NOMO-1 (cell line): Measurements from ENCODE around the gene GTF3C2.
"Not testable (repeated sequence)": the region's sequence is repeated elsewhere in the genome, so short reads cannot be mapped to it uniquely, and the experiment has no call there.

Source experiments
- DNase-seq, 2 experiments: peaks; one replicate each; lab custom pipeline; 2025; ENCODE audit not compliant: unreplicated experiment in 2 of 2; lab: John Stamatoyannopoulos, UW

Gene GTF3C2

GRCh38 chr2:27323596-27324285 is 32.8 kb downstream of the GTF3C2 start:
- no peak for DNase-seq

DNA sequence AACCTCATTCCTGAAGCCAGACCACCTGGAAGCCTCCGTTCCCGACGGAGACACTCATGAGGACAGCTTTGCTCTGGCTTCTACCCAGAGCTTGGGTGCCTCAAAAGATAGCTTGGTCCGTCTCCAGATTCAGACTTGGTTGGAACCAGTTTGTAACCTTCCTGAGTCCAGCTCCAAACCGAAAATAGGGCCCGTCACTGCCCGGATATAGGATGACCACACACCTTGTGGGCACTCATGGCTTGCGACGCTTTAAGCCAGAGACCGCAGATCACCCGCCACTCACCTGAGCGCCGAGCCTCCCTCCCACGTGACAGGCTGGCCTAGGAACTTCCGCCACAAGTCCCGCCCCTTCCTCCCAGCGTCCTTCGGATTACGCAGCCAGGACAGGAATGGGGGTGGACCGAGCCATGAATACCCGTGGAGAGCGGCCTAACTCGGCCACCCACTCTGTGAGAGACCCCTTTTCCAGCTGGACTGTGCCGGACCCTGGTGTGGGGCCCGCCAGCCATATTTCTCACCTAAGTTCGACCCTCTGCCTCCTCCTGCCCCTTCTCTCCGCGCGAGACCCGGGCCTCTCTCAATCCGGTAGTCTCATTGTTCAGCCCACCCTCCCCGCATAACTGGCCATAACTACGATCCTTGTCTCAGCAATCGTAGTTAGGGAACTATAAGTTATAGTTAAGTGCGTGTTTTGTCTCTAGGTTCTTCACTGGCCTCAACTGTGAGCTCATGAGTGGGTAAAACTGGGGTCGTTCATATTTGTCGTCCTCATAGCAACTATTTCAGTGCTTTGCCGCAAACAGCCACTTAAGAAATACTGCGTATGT is 33.6 kb downstream of the GTF3C2 start, which contains the start of gene MPV17:
TSS of gene MPV17 (minus strand) at position 332 of the 830 bp plus-strand sequence. CDS start 580 bp downstream, outside the sequence.
- peak; percentile 83 to 87 for DNase-seq

DNA sequence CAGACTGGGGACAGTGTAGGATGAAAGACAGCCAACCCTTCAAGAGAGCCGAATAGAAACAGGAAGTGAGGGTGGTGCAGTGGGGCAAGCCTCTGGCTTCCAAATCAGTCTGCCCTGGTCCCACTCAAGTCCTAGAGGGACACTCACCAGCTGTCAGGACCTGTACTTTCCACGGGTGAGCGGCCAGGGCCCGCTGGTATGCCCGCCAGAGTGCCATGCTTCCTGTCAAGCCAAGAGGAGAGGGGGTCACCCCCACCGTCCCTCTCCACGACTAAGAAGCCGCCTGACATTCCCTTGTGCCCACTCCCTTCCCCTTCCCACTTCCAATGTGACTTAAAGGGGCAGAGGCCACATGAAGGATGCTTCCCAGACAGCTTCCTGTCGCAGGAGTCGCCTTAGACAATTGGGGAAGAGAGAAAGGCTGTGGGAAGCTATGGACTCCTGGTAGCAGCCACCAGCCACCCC is 34.2 kb downstream of the GTF3C2 start:
- DNase-seq, result peak; percentile 31 to 60

DNA sequence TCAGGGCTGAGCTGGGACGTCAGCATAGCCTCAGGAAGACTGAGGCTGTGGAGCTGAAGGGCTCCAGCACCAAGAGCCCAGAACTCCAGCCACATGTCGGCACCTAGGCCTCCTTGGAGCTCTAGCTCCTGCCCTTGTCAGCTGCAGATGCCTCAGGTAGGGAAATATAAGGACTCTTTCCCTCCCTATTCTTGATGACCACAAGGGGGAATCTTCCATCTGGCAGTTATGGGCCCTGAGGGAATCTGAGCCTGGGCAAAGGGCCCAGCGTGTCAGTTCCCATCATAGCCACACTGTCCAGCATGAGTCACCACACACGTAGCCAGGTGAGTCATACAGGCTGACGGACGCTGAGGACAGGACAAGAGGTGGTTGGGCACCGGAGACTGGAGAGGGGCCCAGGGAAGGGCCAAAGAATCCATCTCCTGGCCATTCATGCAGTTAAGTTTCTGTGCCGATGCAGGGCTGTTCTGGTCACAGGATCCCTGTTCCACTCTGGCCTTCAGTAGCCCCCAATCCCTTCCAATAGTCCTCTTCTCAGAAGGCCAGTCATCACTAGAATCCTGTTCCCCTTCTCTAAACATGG is 35.5 kb downstream of the GTF3C2 start:
- DNase-seq, result no peak

DNA sequence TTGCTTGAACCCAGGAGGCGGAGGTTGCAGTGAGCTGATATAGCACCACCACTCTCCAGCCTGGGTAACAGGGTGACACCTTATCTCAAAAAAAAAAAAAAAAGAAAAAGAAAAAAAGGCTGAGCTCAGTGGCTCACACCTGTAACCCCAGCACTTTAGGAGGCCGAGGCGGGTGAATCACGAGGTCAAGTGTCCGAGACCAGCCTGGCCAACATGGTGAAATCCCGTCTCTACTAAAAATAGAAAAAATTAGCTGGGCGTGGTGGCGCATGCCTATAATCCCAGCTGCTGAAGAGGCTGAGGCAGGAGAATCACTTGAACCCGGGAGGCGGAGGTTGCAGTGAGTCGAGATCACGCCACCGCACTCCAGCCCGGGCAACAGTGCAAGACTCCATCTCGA is 36.7 kb downstream of the GTF3C2 start:
- DNase-seq, result not testable (repeated sequence)

GRCh38 chr2:27316655-27317412 is 39.7 kb downstream of the GTF3C2 start:
- no peak for DNase-seq

DNA sequence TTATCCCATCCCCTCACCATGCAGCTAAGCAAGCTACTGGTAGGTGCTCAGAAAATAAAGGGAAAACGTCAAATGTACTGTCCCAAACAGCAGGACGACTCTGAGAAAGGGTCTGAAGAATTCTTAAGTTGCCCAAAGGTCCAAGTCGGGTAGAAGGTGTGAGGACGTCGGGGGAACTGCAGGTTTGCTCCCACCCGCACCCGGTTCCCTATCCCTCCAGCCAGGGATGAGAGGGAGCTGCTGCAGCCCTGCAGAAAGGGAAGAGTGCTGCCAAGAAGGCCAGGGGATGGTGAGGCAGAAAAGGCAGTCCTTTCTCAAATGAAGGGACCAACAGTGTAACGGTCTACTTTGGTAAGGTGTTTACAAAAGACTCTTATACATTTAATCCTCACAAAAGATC is 41.4 kb downstream of the GTF3C2 start:
- DNase-seq, result no peak

DNA sequence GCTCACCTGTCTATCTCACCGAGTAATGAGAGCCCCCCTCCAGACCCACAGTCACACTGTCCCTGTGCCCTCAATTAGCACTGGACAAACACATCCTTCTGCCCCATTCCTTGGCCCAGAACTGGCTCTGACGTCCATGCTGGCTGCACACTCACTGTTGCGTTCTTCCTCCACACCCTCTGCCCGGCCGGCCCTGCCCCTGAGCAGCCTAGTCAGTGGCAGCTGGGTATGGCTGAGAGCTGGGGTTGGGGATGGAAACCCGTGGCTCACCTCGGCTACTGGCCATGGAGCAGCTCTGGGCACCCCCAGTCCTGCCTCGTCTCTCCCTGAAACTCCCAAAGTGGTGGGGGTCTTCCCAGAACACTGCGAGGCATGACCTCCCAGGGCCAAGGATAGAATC is 41.9 kb downstream of the GTF3C2 start:
- DNase-seq, result no peak

DNA sequence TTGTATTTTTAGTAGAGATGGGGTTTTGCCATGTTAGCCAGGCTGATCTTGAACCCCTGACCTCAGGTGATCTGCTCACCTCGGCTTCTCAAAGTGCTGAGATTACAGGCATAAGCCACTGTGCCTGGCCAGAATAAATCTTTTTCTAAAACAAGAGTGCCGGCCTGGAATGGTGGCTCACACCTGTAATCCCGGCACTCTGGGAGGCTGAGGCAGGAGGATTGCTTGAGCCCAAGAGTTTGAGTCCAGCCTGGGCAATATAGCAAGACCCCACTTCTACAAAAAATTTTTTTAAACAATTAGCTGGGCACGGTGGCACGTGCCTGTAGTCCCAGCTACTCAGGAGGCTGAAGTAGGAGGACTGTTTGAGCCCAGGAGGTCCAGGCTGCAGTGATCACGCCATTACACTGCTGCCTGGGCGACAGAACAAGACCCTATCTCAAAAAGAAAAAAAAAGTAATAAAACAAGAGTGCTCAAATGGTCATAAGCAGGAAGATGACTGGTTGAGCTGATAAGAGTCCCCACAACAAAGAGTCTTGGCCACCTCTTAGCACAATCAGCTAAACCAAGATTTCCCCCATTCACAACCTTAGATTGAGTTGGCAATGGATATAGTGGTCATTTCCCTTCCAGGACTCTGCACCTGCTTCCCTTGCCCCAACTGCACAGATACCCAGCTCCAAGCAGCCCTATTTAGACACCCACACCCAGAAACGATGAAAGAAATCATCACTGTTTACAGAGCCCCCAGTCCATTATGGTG is 42.5 kb downstream of the GTF3C2 start:
- no peak for DNase-seq

- DNase-seq, result no peak
These were observed 44.4 kb downstream of the GTF3C2 start for GRCh38 chr2:27312152-27312551.

DNA sequence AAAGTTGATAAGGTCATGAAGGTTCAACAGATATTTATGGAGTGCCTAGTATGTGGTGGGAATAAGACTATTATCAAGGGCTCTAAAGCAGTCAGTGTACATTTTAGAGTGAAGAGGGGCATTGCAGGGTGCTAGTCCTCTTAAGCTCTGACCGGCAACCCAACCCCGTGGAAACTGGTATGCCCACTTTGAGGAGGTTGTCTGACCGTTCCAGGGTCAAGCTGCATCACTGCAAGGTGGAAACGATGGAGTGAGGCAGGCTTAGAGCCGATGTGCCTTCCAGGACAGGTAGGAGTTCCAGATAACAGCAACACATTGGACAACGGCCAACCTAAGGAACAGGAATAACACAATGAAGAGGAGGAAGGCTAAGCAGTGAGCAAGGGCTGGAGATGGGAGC is 46.9 kb downstream of the GTF3C2 start:
- no peak for DNase-seq

DNA sequence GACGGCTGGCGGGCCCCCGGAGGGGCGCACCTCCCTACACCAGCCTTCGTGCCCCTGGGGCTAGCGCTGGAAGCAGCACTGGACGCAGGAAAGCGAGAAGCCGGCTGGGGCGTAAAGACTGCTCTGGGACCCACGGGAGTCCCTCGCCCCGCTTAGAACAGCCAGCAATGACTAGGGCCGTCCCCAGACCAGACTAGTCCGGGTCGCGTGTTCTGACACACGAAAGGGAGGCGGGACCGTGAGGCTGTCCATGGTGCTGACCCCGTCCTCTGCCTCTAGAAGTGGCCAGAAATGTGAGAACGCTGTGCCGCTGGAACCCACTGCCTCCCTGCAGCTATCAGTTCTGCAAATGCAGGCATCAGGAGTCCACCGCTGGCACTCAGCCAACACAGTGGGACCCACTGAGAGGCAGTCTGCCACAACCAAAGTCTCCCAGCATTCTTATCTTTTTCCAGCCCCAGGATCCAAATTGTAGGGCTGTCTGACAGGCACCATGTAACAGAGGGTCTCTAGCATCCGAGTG is 48.1 kb downstream of the GTF3C2 start, which contains the start of gene UCN:
TSS of gene UCN (minus strand) at position 87 of the 523 bp plus-strand sequence. CDS start 550 bp downstream, outside the sequence.
- no peak for DNase-seq

DNA sequence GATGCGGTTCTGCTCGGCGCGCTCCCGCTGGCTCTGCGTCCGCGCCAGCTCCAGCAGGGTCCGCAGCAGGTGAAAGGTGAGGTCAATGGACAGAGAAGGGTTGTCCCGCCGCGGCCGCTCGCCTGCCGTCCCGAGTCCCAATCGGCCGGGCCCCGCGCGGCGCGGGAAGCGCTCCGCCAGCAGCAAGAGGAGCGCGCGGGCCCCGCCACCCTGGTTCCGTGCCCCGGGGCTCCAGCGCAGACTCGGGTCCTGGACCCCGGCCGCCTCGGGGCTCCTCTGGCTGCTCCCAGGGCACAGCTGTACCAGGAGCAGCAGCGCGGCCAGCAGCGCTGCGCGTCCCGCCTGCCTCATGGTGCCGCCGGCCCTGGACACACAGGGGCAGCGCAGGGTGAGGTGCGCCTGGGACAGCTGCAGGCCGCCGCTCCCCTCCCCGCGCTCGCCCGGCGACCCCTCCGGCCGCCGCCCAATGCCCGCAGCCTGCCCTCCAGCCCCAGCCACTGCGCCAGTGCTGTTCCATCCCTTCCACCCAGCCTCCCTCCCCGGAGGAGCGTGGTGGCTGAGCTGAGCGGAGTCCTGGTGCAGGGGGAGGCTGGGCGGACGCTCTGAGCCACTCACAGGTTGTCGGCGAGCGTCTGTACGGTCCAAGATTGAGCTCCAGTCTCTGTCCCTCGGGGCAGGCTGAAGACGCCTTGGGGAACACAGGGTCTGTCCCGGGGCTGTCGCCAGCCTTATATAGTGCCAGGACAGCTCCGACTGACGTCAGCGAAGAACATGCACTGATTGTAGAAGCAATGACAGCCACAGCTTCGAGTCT is 48.8 kb downstream of the GTF3C2 start:
- DNase-seq, result no peak

GRCh38 chr2:27307287-27307544 is 49.3 kb downstream of the GTF3C2 start:
- no peak for DNase-seq

GRCh38 chr2:27306573-27307286 is 49.8 kb downstream of the GTF3C2 start:
- DNase-seq, result no peak

DNA sequence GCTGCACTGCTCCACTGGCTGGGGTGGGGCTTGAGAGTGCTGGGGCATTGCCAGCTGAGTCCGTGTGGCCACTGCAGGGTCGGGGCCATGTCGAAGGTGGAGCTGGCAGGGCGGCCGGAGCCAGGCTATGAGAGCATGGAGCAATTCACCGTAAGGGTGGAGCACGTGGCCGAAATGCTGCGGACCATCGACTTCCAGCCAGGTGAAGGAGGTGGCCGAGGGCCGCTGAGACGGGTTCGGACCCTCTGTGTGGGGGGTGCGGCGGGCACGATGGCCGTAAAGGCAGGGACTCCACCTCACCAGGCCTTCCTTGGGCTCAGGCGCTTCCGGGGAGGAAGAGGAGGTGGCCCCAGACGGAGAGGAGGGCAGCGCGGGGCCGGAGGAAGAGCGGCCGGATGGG is 50.4 kb downstream of the GTF3C2 start:
- no peak for DNase-seq

GRCh38 chr2:27305516-27305915 is 51.0 kb downstream of the GTF3C2 start:
- no peak for DNase-seq

DNA sequence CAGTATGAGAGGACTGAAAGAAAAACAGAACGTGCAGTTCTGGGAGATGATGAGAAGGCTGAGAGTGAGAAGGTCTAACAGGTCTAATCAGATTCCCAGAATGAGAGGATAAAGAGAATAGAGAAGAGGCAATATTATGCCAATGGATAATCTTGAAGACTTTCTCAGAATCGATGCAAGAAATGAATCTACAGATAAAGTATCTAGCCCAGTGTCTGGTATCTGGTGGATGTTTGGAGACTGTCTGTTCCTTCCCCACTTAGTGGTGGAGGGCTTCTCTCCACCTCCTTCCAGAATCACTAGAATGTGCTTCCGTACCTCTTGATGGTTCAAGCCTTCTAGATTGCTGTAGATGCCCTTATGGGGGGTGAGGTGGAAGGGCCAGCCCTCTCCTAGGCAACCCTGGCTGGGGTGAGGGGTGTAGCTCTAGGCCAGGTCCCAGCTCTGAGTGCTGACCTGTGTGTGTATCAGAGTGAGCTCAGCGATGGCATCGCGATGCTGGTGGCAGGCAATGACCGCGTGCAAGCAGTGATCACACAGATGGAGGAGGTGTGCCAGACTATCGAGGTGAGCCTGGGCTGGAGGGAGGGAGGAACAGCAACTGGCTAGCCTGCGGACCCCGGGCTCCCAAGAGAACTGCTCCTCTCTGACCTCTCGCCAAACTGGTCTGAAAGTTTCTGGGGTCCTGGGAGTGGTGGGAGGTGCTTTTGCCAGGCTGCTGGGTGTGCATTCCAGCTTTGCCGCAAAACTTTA is 51.9 kb downstream of the GTF3C2 start:
- no peak for DNase-seq
